A549 (cell line): ENCODE data around the gene CPSF6. TPM values are rescaled to one million over a fixed set of nuclear protein-coding genes. Genes with fewer than 3 reads are reported as not detected.
"Not testable (repeated sequence)": the region's sequence is repeated elsewhere in the genome, so short reads cannot be mapped to it uniquely, and the experiment has no call there.

Experiments
- ATAC-seq, 2 experiments: fragments of 200-7000 bp in 1 of 2; fragments of >200 bp in 1 of 2; cut with Nextera tagmentation in 1 of 2; cut with Tn5 transposase in 1 of 2; 3 replicates each; pipeline versions ENCODE4 v1.8.0 to v1.9.1; 2018 to 2020; ENCODE audit warnings: mild to moderate bottlenecking in 1 of 2, moderate library complexity in 1 of 2
- CTCF ChIA-PET: fragments of 300-600 bp; sonication (Branson Sonifier 250); formaldehyde crosslinking; extraction: SDS; loops from one replicate; lab custom pipeline; 2021; ENCODE audit warnings: antibody characterized with exemption, inconsistent platforms; lab: Yijun Ruan, JAX
- POLR2A ChIA-PET: fragments of 350-600 bp; formaldehyde crosslinking; extraction: SDS; loops from one replicate; lab custom pipeline; 2021; ENCODE audit warnings: antibody characterized with exemption, inconsistent platforms; lab: Yijun Ruan, JAX
- DNase-seq, 2 experiments: peaks; one replicate each; pipeline versions ENCODE4 v3.0.0 to v3.0.0-alpha.2; 2011 to 2016; ENCODE audit warnings: low read depth in 1 of 2, low spot score in 1 of 2
- FAIRE-seq: peaks from 2 replicates; lab custom pipeline; 2011; peaks lifted over from hg19 to GRCh38; lab: Jason Lieb, UNC
- H3K27ac ChIP-seq, 2 experiments: fragments of >200 bp; sonication (Bioruptor Twin); formaldehyde crosslinking; 3 replicates each; pipeline ENCODE4 v1.5.1; 2016 to 2017
- H3K4me1 ChIP-seq: fragments of >200 bp; sonication (Bioruptor Twin); formaldehyde crosslinking; 3 replicates; pipeline ENCODE4 v1.6.1; 2016
- H3K4me2 ChIP-seq: fragments of >200 bp; sonication (Bioruptor Twin); formaldehyde crosslinking; 3 replicates; pipeline ENCODE4 v1.6.1; 2016
- H3K4me3 ChIP-seq: fragments of >200 bp; sonication (Bioruptor Twin); formaldehyde crosslinking; 3 replicates; pipeline ENCODE4 v1.5.1; 2016
- H3K9me3 ChIP-seq: fragments of >200 bp; sonication (Bioruptor Twin); formaldehyde crosslinking; 3 replicates; pipeline ENCODE4 v1.6.1; 2016
- BHLHE40 ChIP-seq: IDR thresholded peaks from 2 replicates; pipeline ENCODE4 v1.6.1; 2012; ENCODE audit warnings: low read depth, low read length, inconsistent platforms
- CBX2 ChIP-seq: fragments of 200-600 bp; sonication (generic); IDR thresholded peaks from 2 replicates; pipeline ENCODE4 v1.6.1; 2016; ENCODE audit warnings: low read depth, mild to moderate bottlenecking, borderline replicate concordance
- CBX8 ChIP-seq: fragments of 200-600 bp; sonication (generic); IDR thresholded peaks from 2 replicates; pipeline ENCODE4 v1.6.1; 2016
- HEYL ChIP-seq: fragments of 250-450 bp; sonication (Bioruptor Pico); IDR thresholded peaks from 2 replicates; pipeline ENCODE4 v1.8.0; 2021; ENCODE audit warnings: mild to moderate bottlenecking, moderate library complexity
- HOXB13 ChIP-seq: fragments of 250-450 bp; sonication (Bioruptor Pico); IDR thresholded peaks from 2 replicates; pipeline ENCODE4 v1.5.0; 2020; ENCODE audit warnings: low read depth, mild to moderate bottlenecking, moderate library complexity
- KDM1A ChIP-seq: fragments of 200-600 bp; sonication (generic); IDR thresholded peaks from 2 replicates; pipeline ENCODE4 v1.6.1; 2016; ENCODE audit warnings: low read depth, mild to moderate bottlenecking
- KDM5A ChIP-seq: fragments of 200-600 bp; sonication (generic); IDR thresholded peaks from 2 replicates; pipeline ENCODE4 v1.6.1; 2016; ENCODE audit warnings: antibody characterized with exemption, mild to moderate bottlenecking
- MAFK ChIP-seq: fragments of 450-650 bp; IDR thresholded peaks from 2 replicates; pipeline ENCODE4 v1.6.1; 2014; ENCODE audit not compliant: partially characterized antibody
- NR3C1 ChIP-seq: fragments of >200 bp; sonication (Bioruptor Twin); formaldehyde crosslinking; IDR thresholded peaks from 3 replicates; pipeline ENCODE4 v1.6.1; 2017
- PHF8 ChIP-seq: fragments of 200-600 bp; sonication (generic); IDR thresholded peaks from 2 replicates; pipeline ENCODE4 v1.6.1; 2016; ENCODE audit warnings: low read depth, mild to moderate bottlenecking, antibody characterized with exemption, moderate library complexity, borderline replicate concordance
- POLR2AphosphoS2 ChIP-seq: conservative IDR thresholded peaks from 2 replicates; pipeline ENCODE4 v1.6.1; 2012; ENCODE audit warnings: low read length, improper control_type of control experiment, inconsistent platforms
- RAD21 ChIP-seq, 2 experiments: fragments of >200 bp in 1 of 2; sonication (Bioruptor Twin) in 1 of 2; formaldehyde crosslinking in 1 of 2; IDR thresholded peaks in 1 of 2; conservative IDR thresholded peaks in 1 of 2; 2 replicates in 1 of 2; 3 replicates in 1 of 2; pipeline ENCODE4 v1.6.1; 2012 to 2018; ENCODE audit warnings: inconsistent platforms in 1 of 2
- RFX5 ChIP-seq: fragments of 450-650 bp; IDR thresholded peaks from 2 replicates; pipeline ENCODE4 v1.7.1; 2014; ENCODE audit warnings: antibody characterized with exemption, mild to moderate bottlenecking, moderate library complexity
- SMC3 ChIP-seq: fragments of >200 bp; sonication (Bioruptor Twin); formaldehyde crosslinking; IDR thresholded peaks from 3 replicates; pipeline ENCODE4 v1.6.1; 2018; ENCODE audit warnings: inconsistent platforms
- TFCP2L1 ChIP-seq: fragments of 250-450 bp; sonication (Bioruptor Pico); IDR thresholded peaks from 2 replicates; pipeline ENCODE4 v1.5.0; 2021; ENCODE audit warnings: mild to moderate bottlenecking
- ZFP36 ChIP-seq: fragments of 450-650 bp; IDR thresholded peaks from 2 replicates; pipeline ENCODE4 v1.6.1; 2014; ENCODE audit warnings: borderline replicate concordance; ENCODE audit not compliant: partially characterized antibody
- ZNF302 ChIP-seq: fragments of 250-450 bp; sonication (Bioruptor Pico); IDR thresholded peaks from 2 replicates; pipeline ENCODE4 v1.9.0; 2021; ENCODE audit warnings: inconsistent platforms, mild to moderate bottlenecking, moderate library complexity
- ZSCAN20 ChIP-seq: fragments of 250-450 bp; sonication (Bioruptor Pico); IDR thresholded peaks from 2 replicates; pipeline ENCODE4 v1.8.0; 2022; ENCODE audit warnings: mild to moderate bottlenecking, moderate library complexity
- whole genome bisulfite sequencing: methylation state at CpG from one replicate; pipeline ENCODE4 v1.1.6; 2017; ENCODE audit errors: missing lambda C conversion rate; 5-methylcytosine and 5-hydroxymethylcytosine counted together
- polyA plus RNA-seq, 4 experiments: library from polyadenylated mRNA; depleted of rRNA in 3 of 4; stranded (reverse); fragments of >200 nt; fragmentation: RNase III in 1 of 4; extraction: RNeasy Plus Mini Kit Qiagen cat#74134 plus additional on column Dnase treatment in 1 of 4; gene quantifications; 2 replicates in 3 of 4; 3 replicates in 1 of 4; pipeline ENCODE4 v1.2.3, GENCODE V29; 2011 to 2017
- TF ChIP-seq, protein P1 (sequence below): fragments of 250-450 bp; sonication (Bioruptor Pico); IDR thresholded peaks from 2 replicates; pipeline ENCODE4 v1.5.0; 2021; ENCODE audit warnings: mild to moderate bottlenecking, moderate library complexity, borderline replicate concordance
- TF ChIP-seq, protein P2 (sequence below): fragments of >200 bp; sonication (Bioruptor Twin); formaldehyde crosslinking; IDR thresholded peaks from 3 replicates; pipeline ENCODE4 v1.5.1; 2016

CPSF6 gene
- polyA plus RNA-seq, 2 of the 4 experiments (the other 2 are of a cell fraction), result 77.2 to 84.3 TPM

DNA sequence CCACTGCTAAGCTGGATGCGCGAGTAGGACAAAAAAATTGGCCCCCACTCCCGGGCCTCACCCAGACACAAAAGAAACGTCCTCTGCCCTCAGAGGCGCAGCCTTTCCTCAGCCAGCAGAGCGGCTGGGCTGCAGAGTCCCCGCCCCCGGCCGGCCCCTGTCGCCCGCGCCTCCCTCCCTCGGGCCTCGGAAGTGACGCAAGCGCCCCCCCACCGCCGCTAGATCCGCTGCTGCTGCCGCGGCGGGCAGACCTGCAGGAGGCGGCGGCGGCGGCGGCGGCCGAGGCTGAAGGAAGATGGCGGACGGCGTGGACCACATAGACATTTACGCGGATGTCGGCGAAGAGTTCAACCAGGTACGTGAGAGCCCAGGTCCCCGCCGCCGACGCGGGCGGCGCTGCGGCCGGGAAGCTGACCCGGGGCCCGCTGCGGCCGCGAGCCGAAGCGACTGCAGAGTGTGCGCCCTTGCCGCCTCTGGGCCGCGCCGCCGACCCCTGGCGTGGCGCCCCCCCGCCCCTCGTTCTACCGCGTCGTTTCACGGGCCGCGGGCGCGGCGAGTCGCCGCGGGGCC, at the start of gene CPSF6 (continued):
- TF ChIP-seq, protein P1, sequence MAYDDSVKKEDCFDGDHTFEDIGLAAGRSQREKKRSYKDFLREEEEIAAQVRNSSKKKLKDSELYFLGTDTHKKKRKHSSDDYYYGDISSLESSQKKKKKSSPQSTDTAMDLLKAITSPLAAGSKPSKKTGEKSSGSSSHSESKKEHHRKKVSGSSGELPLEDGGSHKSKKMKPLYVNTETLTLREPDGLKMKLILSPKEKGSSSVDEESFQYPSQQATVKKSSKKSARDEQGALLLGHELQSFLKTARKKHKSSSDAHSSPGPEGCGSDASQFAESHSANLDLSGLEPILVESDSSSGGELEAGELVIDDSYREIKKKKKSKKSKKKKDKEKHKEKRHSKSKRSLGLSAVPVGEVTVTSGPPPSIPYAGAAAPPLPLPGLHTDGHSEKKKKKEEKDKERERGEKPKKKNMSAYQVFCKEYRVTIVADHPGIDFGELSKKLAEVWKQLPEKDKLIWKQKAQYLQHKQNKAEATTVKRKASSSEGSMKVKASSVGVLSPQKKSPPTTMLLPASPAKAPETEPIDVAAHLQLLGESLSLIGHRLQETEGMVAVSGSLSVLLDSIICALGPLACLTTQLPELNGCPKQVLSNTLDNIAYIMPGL (CRISPR knock-in tag), result no peak
- TF ChIP-seq ZSCAN20 (CRISPR knock-in tag) (no peak), NR3C1 (no peak)

- Histone ChIP-seq H3K4me3 (no peak overlapping the region), H3K27ac (no peak overlapping the region), H3K4me1 (no peaks in the 10 kb centered on the region), H3K9me3 (peaks cover 24% of the 10 kb centered on the region), H3K4me2 (no peak overlapping the region)
- CTCF ChIA-PET, result interaction anchor here (0.8 to 2.0 kb wide), 3 partner anchors 18 to 365 kb away, joined by 3 to 6 read pairs (median 4); no protein-coding TSS in a partner anchor
- TF ChIP-seq TFCP2L1 (CRISPR knock-in tag) (no peak), KDM5A (no peak), ZNF302 (no peak), PHF8 (no peak), CBX2 (no peak), HOXB13 (CRISPR knock-in tag) (no peak), NR3C1 (no peak), KDM1A (no peak), SMC3 (peak; percentile 11; the same call in 1 of the 3 replicates), ZFP36 (no peak), RFX5 (no peak), MAFK (no peak), HEYL (no peak), POLR2AphosphoS2 (no peak), BHLHE40 (no peak), CBX8 (no peak), ZSCAN20 (CRISPR knock-in tag) (no peak), RAD21 (conservative IDR thresholded peaks at IDR 0.05 in 1 of 2, IDR thresholded peaks at IDR 0.05 in 1 of 2) (peak in 1 of 2 experiments; percentile 47; a peak in 3 of 5 replicates)
- TF ChIP-seq, protein P2, sequence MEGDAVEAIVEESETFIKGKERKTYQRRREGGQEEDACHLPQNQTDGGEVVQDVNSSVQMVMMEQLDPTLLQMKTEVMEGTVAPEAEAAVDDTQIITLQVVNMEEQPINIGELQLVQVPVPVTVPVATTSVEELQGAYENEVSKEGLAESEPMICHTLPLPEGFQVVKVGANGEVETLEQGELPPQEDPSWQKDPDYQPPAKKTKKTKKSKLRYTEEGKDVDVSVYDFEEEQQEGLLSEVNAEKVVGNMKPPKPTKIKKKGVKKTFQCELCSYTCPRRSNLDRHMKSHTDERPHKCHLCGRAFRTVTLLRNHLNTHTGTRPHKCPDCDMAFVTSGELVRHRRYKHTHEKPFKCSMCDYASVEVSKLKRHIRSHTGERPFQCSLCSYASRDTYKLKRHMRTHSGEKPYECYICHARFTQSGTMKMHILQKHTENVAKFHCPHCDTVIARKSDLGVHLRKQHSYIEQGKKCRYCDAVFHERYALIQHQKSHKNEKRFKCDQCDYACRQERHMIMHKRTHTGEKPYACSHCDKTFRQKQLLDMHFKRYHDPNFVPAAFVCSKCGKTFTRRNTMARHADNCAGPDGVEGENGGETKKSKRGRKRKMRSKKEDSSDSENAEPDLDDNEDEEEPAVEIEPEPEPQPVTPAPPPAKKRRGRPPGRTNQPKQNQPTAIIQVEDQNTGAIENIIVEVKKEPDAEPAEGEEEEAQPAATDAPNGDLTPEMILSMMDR, result peak; percentile 28; the same call in 2 of the 3 replicates
- no peak for FAIRE-seq
- peak in 1 of 2 experiments; percentile 42 for DNase-seq
- ATAC-seq, result peak in 1 of 2 experiments; percentile 61; a peak in 2 of 6 replicates
- POLR2A ChIA-PET, result no interaction called here
- WGBS, result 17% methylated on average over 4 of the region's 4 CpGs
These were observed 42.8 kb upstream of the CPSF6 start for GRCh38 chr12:69196302-69197288.

DNA sequence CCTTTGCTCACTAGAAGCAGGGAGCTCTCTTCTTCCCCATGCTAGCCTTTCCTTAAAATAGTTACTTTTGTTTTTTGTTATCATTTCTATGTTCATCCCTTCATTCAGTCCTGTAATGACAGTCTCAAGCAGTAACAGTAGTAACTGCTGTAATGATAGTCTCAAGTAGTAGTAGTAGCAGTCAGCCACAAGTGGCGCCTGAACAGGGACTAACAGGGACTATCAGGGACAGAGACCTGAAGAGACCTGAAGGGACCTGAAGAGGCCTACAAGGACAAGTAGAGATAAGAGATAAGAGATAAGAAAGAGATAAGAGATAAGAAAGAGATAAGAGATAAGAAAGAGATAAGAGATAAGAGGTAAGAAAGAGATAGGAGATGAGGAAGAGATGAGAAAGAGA, 39.4 kb upstream of the CPSF6 start:
- peaks cover 24% of the 10 kb centered on the region for H3K9me3 ChIP-seq
- H3K4me2 ChIP-seq, DNase-seq, FAIRE-seq, POLR2A ChIA-PET, H3K27ac ChIP-seq, H3K4me3 ChIP-seq, H3K4me1 ChIP-seq, ATAC-seq: not testable (repeated sequence)
- CTCF ChIA-PET, result interaction anchor here (0.9 kb wide), 1 partner anchor 14 kb away, joined by 4 read pairs; no protein-coding TSS in a partner anchor
- WGBS, result 29% methylated on average over 1 of the region's 1 CpG
